DND-41 (cell line): ENCODE results near the gene CCL23.

Source experiments
- ATAC-seq: fragments of 200-7000 bp; cut with Tn5 transposase; 3 replicates; pipeline ENCODE4 v1.9.1; 2021; ENCODE audit warnings: low read depth; ENCODE audit not compliant: insufficient read depth
- DNase-seq: peaks from one replicate; pipeline ENCODE4 v3.0.0-alpha.2; 2020
- H2AFZ ChIP-seq: 2 replicates; pipeline ENCODE4 v1.6.0; 2012; ENCODE audit warnings: low read depth, low read length
- H3K27ac ChIP-seq: 2 replicates; pipeline ENCODE4 v1.5.1; 2012; ENCODE audit warnings: low read length, inconsistent platforms
- H3K27me3 ChIP-seq: fragments of 200-600 bp; sonication (generic); 2 replicates; pipeline ENCODE4 v1.6.0; 2012; ENCODE audit warnings: low read length, mild to moderate bottlenecking, inconsistent platforms; ENCODE audit not compliant: insufficient read depth, poor library complexity
- H3K36me3 ChIP-seq: 2 replicates; pipeline ENCODE4 v1.5.1; 2012; ENCODE audit warnings: low read length, inconsistent platforms; ENCODE audit not compliant: insufficient read depth
- H3K4me1 ChIP-seq: 2 replicates; pipeline ENCODE4 v1.5.1; 2012; ENCODE audit warnings: mild to moderate bottlenecking, low read length; ENCODE audit not compliant: insufficient read depth
- H3K4me2 ChIP-seq: 2 replicates; pipeline ENCODE4 v1.6.0; 2012; ENCODE audit warnings: mild to moderate bottlenecking, moderate library complexity, low read length, inconsistent platforms; ENCODE audit not compliant: insufficient read depth
- H3K4me3 ChIP-seq, 2 experiments: fragments of 200-600 bp in 1 of 2; shearing (Covaris generic) in 1 of 2; 2 replicates each; pipeline ENCODE4 v1.5.1; 2012 to 2016; ENCODE audit warnings: inconsistent platforms in 2 of 2, low read length in 2 of 2, mild to moderate bottlenecking in 2 of 2, low read depth in 1 of 2, moderate library complexity in 1 of 2
- H3K79me2 ChIP-seq: 2 replicates; pipeline ENCODE4 v1.6.0; 2012; ENCODE audit warnings: low read length, inconsistent platforms; ENCODE audit not compliant: insufficient read depth
- H3K9ac ChIP-seq: 2 replicates; pipeline ENCODE4 v1.6.0; 2012; ENCODE audit warnings: low read depth, mild to moderate bottlenecking, inconsistent platforms, low read length, moderate library complexity
- H3K9me3 ChIP-seq: 2 replicates; pipeline ENCODE4 v1.5.1; 2012; ENCODE audit warnings: low read length, moderate library complexity, mild to moderate bottlenecking, inconsistent platforms; ENCODE audit not compliant: insufficient read depth, severe bottlenecking
- H4K20me1 ChIP-seq: 2 replicates; pipeline ENCODE4 v1.6.0; 2012; ENCODE audit warnings: low read length; ENCODE audit not compliant: insufficient read depth
- CTCF ChIP-seq: IDR thresholded peaks from 2 replicates; pipeline ENCODE4 v1.5.1; 2012; ENCODE audit warnings: borderline replicate concordance, low read length, moderate library complexity, mild to moderate bottlenecking; ENCODE audit not compliant: poor library complexity, severe bottlenecking; ENCODE audit errors: extremely low read depth
- EZH2 ChIP-seq: IDR thresholded peaks from 3 replicates; pipeline ENCODE4 v1.6.1; 2012; ENCODE audit warnings: borderline replicate concordance, low read depth, mild to moderate bottlenecking, moderate library complexity, low read length, inconsistent platforms; ENCODE audit not compliant: severe bottlenecking

Gene CCL23

GRCh38 chr17:35972945-35973332 is 44.8 kb downstream of the CCL23 start:
- Histone ChIP-seq H3K4me2 (no peak overlapping the region), H3K27ac (no peak overlapping the region), H3K36me3 (no peaks in the 10 kb centered on the region), H3K4me1 (no peaks in the 10 kb centered on the region; the same call in 1 of the 2 replicates), H3K27me3 (no peaks in the 10 kb centered on the region), H3K9ac (no peak overlapping the region), H2AFZ (no peak overlapping the region), H3K9me3 (no peaks in the 10 kb centered on the region), H3K79me2 (no peaks in the 10 kb centered on the region), H3K4me3 (no peak overlapping the region), H4K20me1 (no peaks in the 10 kb centered on the region)
- no peak for TF ChIP-seq CTCF
- TF ChIP-seq EZH2: no peak
- no peak for ATAC-seq
- DNase-seq: no peak

- Histone ChIP-seq H3K9ac (no peak overlapping the region), H3K27ac (no peak overlapping the region), H3K36me3 (no peaks in the 10 kb centered on the region), H2AFZ (no peak overlapping the region), H3K27me3 (no peaks in the 10 kb centered on the region), H3K4me2 (no peak overlapping the region), H4K20me1 (no peaks in the 10 kb centered on the region), H3K79me2 (no peaks in the 10 kb centered on the region), H3K4me1 (no peaks in the 10 kb centered on the region; the same call in 1 of the 2 replicates), H3K9me3 (no peaks in the 10 kb centered on the region), H3K4me3 (no peak overlapping the region)
- no peak for ATAC-seq
- TF ChIP-seq EZH2 (no peak), CTCF (no peak)
- no peak for DNase-seq
Observed at GRCh38 chr17:35972535-35972934, 45.2 kb downstream of the CCL23 start.

- Histone ChIP-seq H3K27ac (no peak overlapping the region), H3K4me3 (no peak overlapping the region), H4K20me1 (no peaks in the 10 kb centered on the region), H3K9me3 (no peaks in the 10 kb centered on the region), H3K79me2 (no peaks in the 10 kb centered on the region), H3K4me1 (no peaks in the 10 kb centered on the region; the same call in 1 of the 2 replicates), H3K36me3 (no peaks in the 10 kb centered on the region), H3K9ac (no peak overlapping the region), H3K4me2 (no peak overlapping the region), H3K27me3 (no peaks in the 10 kb centered on the region), H2AFZ (no peak overlapping the region)
- TF ChIP-seq CTCF (no peak), EZH2 (no peak)
- DNase-seq (no peak), ATAC-seq (no peak)
Observed at GRCh38 chr17:35972066-35972465, 45.7 kb downstream of the CCL23 start.
